Upper lobe of right lung (tissue), 1 donor: ENCODE data around the gene LRRFIP2. TPM values are rescaled to one million over a fixed set of nuclear protein-coding genes. Genes with fewer than 3 reads are reported as not detected.
"Not testable (repeated sequence)": the region's sequence is repeated elsewhere in the genome, so short reads cannot be mapped to it uniquely, and the experiment has no call there.

Experiments
- ATAC-seq: fragments of 200-7000 bp; cut with Tn5 transposase; one replicate; pipeline ENCODE4 v1.9.1; 2020; ENCODE audit warnings: mild to moderate bottlenecking, moderate library complexity
- DNase-seq: peaks from one replicate; pipeline ENCODE4 v3.0.0-alpha.2; 2020
- H3K27ac ChIP-seq: fragments of 200-600 bp; one replicate; pipeline ENCODE4 v1.8.0; 2022
- H3K27me3 ChIP-seq: fragments of 200-600 bp; one replicate; pipeline ENCODE4 v1.8.0; 2022; ENCODE audit warnings: mild to moderate bottlenecking
- H3K36me3 ChIP-seq: fragments of 200-600 bp; one replicate; pipeline ENCODE4 v1.8.0; 2022
- H3K4me1 ChIP-seq: fragments of 200-600 bp; one replicate; pipeline ENCODE4 v1.8.0; 2022
- H3K4me3 ChIP-seq: fragments of 200-600 bp; one replicate; pipeline ENCODE4 v1.8.0; 2022; ENCODE audit warnings: mild to moderate bottlenecking
- H3K9me3 ChIP-seq: fragments of 200-600 bp; one replicate; pipeline ENCODE4 v1.8.0; 2022
- CTCF ChIP-seq: fragments of 200-600 bp; IDR thresholded peaks from one replicate; pipeline ENCODE4 v1.8.0; 2022; ENCODE audit warnings: antibody characterized with exemption
- intact Hi-C: fragments of 100-400 bp; cut with DNase I; formaldehyde crosslinking; loops from one replicate; pipeline ENCODE4 v1.11.0; 2022
- total RNA-seq: library from RNA; stranded (reverse); fragmentation: NEBNext Ultra II Directional; extraction: Animal tissue kit (Norgen Biotek cat#: 25700); gene quantifications from one replicate; pipeline ENCODE4 v1.2.1, GENCODE V29; 2021
- donor health status: DM: no; HTN: yes; CAD: no; lungs with severe emphysema.

LRRFIP2 gene
- total RNA-seq, 1 donor from 2014 or later: 50.3 TPM

DNA sequence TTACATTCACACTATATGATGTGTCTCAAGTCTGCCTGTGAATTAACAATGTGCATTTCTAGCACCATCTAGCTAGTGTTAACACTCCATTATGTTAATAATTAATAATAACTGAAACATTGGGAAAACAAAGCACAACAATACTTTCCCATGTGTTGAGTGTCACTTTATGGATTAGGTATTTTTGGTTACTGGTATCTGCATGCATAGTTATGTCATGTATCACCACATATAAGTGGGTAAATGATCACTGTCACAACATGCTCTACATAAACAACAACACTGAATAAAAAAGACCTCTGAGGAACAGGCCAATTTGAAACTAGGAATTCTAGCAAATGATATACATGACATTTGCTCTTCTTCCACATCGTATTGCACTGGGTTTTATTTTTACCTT lies 106.4 kb downstream of the LRRFIP2 start:
- no peak for ATAC-seq
- Histone ChIP-seq H3K27ac (no peak overlapping the region), H3K27me3 (no peaks in the 10 kb centered on the region), H3K4me1 (no peaks in the 10 kb centered on the region), H3K36me3 (peaks cover 48% of the 10 kb centered on the region), H3K9me3 (no peaks in the 10 kb centered on the region), H3K4me3 (no peak overlapping the region)
- no peak for TF ChIP-seq CTCF
- DNase-seq: no peak
- intact Hi-C loops: no loop called here

DNA sequence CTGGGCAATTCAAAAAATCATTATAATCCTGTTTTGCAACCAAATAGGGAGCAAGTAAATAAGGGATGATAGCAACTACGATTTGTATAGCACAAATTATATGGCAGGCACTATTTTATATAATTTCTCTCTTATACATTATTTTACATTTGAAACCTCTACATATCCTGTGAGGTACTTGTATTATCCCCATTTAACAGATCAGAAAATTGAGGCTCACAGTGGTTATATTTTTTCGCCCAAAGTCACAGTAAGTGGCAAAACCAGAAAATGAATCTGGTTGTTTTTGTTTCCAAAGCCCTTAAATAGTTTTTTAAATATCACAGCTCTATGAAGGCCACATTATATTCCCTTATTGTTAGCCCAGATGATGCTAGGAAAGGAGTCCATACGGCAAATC lies 106.8 kb downstream of the LRRFIP2 start:
- Histone ChIP-seq H3K4me1 (no peaks in the 10 kb centered on the region), H3K9me3 (no peaks in the 10 kb centered on the region), H3K27me3 (no peaks in the 10 kb centered on the region), H3K27ac (no peak overlapping the region), H3K36me3 (peaks cover 52% of the 10 kb centered on the region), H3K4me3 (no peak overlapping the region)
- DNase-seq (no peak), ATAC-seq (no peak)
- intact Hi-C loops: no loop called here
- no peak for TF ChIP-seq CTCF

DNA sequence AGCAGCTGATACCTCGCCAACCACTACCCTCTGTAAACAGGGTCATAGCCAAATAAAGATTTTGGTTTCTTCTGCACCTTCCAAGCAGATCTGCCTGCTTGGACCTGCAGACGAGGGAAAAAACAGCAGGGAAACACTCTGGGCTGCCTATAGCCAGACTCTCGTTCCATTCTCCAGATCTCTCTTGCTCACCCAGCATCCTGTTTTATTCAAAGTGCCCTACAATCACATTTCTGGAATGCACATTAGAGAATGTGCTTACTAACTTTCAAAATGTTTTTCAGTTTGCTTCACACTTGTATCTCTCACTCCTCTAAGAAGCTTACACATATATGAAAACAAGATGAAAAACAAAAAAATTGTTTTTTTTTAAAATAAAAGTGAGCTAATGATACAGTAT lies 109.6 kb downstream of the LRRFIP2 start:
- ATAC-seq (no peak), DNase-seq (no peak)
- H3K9me3 ChIP-seq: no peaks in the 10 kb centered on the region
- no peaks in the 10 kb centered on the region for H3K27me3 ChIP-seq
- intact Hi-C loops: no loop called here
- TF ChIP-seq CTCF: no peak
- no peaks in the 10 kb centered on the region for H3K4me1 ChIP-seq
- peaks cover 65% of the 10 kb centered on the region for H3K36me3 ChIP-seq
- no peak overlapping the region for H3K27ac ChIP-seq
- no peak overlapping the region for H3K4me3 ChIP-seq

GRCh38 chr3:37058117-37058516 lies 116.3 kb downstream of the LRRFIP2 start:
- peaks cover 84% of the 10 kb centered on the region for H3K36me3 ChIP-seq

DNA sequence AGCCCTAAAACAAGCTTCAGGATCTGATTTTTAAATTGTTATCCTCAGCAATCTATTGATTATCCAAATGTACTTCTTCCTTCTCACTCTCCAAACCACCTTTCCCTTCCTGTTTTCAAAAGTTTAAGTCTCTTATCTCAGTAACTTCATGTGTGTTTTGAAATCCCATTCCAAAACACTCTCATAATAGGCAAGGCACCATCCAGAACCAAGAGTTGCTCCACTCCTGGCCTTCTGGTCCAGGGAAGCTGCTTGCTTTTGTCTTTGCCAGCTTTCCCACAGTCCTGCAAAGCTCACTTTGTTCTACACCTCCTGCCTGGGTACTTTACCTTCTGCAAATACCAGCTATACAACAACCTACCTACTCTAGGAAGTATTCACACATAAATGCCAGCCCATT lies 117.6 kb downstream of the LRRFIP2 start:
- DNase-seq (no peak), ATAC-seq (no peak)
- Histone ChIP-seq H3K27me3 (no peaks in the 10 kb centered on the region), H3K36me3 (peaks cover 84% of the 10 kb centered on the region), H3K4me1 (peaks cover 12% of the 10 kb centered on the region), H3K4me3 (no peak overlapping the region), H3K9me3 (no peaks in the 10 kb centered on the region), H3K27ac (no peak overlapping the region)
- intact Hi-C loops: no loop called here
- TF ChIP-seq CTCF: no peak

More at GRCh38 chr3:37058117-37058516, 116.3 kb downstream of the LRRFIP2 start:
- H3K9me3 ChIP-seq: no peaks in the 10 kb centered on the region
- H3K4me1 ChIP-seq: peaks cover 12% of the 10 kb centered on the region
- H3K27ac ChIP-seq: no peak overlapping the region
- no peak for TF ChIP-seq CTCF
- no peaks in the 10 kb centered on the region for H3K27me3 ChIP-seq
- no peak overlapping the region for H3K4me3 ChIP-seq
- intact Hi-C loops: no loop called here
- DNase-seq: no peak
- ATAC-seq: no peak

GRCh38 chr3:37055077-37055476 lies 119.3 kb downstream of the LRRFIP2 start:
- Histone ChIP-seq H3K27ac (peak overlapping the region; percentile 31), H3K36me3 (peaks cover 89% of the 10 kb centered on the region), H3K4me1 (peaks cover 12% of the 10 kb centered on the region)
- intact Hi-C loops, H3K9me3 ChIP-seq, H3K4me3 ChIP-seq, DNase-seq, ATAC-seq, H3K27me3 ChIP-seq: not testable (repeated sequence)
